ENCODE data around the gene BMX. TPM values are rescaled to one million over a fixed set of nuclear protein-coding genes. Genes with fewer than 3 reads are reported as not detected.

BMX gene
- total RNA-seq: 1.8 TPM
- long read RNA-seq, transcript BMX-202 (19 exons, 2,531 nt): major isoform, 5 of 5 reads
- long read RNA-seq, partial matches to known transcripts: 0 of 5 reads
- long read RNA-seq, other reads (novel, unspliced or antisense): 0 of 5 reads

DNA sequence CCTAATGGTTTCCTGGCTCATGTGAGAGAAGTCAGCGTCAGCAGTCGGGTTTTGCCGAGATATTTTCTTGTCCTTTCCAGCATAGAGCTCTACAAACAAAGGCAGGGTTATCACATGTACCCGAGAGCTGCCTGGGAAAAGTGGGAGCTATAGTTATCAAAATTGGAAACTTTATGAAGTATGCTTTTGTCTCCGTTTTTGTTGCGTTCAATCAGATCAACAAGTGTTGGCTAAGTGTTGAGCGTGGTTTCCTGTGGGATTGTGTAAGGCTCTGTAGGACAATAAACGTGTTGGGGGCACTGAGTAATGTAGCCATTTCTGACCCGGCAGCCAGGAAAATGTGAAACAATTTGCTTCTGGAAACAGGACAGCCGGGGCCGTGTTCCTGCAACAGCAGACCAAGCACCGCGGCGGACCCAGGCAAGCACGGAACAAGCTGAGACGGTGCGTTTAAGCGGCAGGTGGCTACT lies at the start of gene BMX:
BMX (plus strand) TSS at position 311 of the 470 bp plus-strand sequence. CDS start 7,547 bp downstream, outside the sequence.
- intact Hi-C loops (cut with DNase I): no loop called here
- DNase-seq (peak; percentile 51), ATAC-seq (ENCODE audit: poor library complexity) (no peak)

DNA sequence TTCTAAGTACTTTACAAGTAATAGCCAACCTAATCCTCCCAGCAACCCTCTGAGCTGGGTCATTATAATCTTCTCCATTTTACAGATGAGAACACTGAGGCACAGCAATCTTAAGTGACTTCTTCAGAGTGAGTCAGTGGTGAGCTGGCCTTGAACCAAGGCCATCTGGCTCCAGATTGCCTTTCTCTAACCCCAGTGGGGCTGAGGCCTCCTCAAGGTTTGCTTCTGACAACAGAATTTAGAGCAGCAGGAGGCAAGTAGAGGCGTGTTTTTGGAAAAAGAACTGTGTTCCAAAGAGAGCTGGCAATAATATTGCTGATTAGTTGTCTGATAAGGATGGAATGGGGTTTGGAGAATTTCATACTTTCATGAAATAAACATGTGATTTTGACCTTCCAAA lies 48.7 kb upstream of the BMX start:
- intact Hi-C loops (cut with DNase I): no loop called here
- DNase-seq (peak; percentile 60), ATAC-seq (ENCODE audit: poor library complexity) (peak; percentile 68)

DNA sequence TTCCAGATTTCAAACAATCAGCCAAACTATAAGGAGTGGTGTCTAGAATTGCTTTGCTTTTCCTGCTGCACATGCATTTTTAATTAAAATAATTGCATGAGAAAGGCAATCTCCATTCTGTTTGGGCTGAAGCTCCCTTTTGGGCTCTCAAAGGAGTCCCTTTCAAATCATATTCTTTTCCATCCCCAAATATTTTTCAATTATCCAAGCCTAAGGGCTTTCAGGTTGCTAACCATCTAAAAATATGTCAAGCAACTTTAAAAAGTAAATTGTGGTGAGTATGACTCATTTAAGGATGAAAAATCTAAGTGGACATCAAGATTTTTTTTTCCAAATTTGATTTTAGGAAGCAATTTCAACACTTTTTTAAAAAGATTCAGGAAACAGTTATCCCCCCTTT lies 35.9 kb upstream of the BMX start:
- no peak for ATAC-seq (ENCODE audit: poor library complexity)
- no peak for DNase-seq
- intact Hi-C loops (cut with DNase I): loop anchor here (10.0 kb wide), 2 partner anchors 110 to 170 kb away; no protein-coding TSS in a partner anchor

DNA sequence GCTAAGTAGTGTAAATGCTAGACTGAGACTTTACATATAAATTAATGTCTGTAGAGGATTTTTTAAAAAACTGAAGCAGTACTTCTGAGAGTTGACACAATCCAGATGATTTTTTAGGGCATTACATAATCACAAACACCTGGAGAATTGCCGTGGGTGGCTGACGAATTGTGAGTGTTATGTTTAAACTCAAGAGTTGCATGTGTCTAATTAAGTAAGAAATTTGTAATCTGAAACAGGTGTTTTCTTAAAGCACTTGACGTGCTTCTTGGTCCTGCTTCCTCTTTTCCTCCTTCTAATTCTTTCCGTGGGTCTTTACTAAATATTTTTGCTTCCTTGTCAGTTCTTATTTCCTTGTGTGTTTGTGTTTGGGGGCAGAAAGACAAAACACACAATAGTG lies 35.3 kb upstream of the BMX start:
- DNase-seq (no peak), ATAC-seq (ENCODE audit: poor library complexity) (peak; percentile 48)
- intact Hi-C loops (cut with DNase I): loop anchor here (10.0 kb wide), 2 partner anchors 111 to 171 kb away; no protein-coding TSS in a partner anchor

DNA sequence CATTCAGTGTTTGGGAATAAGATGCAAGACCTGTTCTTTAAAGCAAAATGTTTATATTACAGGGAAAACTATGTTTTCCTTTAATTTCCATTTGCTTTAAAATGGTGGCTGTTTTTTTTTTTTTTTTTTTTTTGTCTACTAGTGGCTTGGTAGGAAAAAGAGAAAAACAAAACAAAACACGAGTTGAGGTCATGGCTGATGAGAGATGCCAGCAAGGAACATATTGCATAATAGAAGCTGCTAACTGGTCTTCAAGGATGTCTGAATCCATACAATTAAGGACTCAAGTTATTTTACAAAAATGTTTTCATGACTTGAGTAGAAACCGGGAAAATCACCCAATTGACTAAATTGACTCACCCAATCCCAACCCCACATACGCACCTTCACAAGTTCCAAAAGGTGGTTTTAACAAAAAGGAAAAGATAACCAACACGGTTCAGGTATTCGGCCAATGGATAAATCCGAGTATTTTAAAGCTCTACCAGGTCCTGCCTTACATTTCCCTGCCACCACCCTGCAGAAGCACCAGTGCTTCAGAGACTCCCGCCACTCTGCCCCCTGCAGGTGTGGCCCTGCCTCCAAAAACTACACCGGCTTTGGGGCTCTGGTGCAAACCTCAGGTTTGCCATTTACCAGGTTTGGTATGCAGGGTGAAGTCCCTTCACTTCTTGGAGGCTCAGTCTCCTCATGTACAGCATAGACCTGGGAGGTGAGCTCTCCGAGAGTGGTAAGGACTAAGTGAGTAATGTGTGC lies 34.5 kb upstream of the BMX start:
- intact Hi-C loops (cut with DNase I): loop anchor here (10.0 kb wide), 2 partner anchors 111 to 171 kb away; no protein-coding TSS in a partner anchor
- ATAC-seq (ENCODE audit: poor library complexity) (peak; percentile 57), DNase-seq (no peak)

DNA sequence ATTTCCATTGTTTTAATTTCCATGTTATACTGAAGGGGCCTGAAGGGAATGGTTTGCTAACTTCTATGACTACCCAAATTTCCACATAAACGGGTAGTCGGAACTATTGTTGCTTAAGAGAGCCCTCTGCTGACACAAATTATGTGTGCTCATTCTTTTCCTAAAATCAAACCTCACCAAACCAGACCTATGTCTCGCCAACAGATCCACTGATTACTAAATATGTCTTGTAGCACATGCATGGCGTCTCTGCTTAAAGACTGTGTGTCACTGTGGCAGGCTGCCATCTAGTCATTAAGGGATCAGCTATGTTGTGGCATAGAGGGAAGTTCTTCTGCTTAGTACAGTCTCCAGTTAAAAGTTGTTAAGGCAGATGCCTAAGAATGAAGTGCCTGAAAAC lies 32.6 kb upstream of the BMX start:
- intact Hi-C loops (cut with DNase I): loop anchor here (10.0 kb wide), 2 partner anchors 113 to 173 kb away; no protein-coding TSS in a partner anchor
- ATAC-seq (ENCODE audit: poor library complexity) (peak; percentile 69), DNase-seq (no peak)

DNA sequence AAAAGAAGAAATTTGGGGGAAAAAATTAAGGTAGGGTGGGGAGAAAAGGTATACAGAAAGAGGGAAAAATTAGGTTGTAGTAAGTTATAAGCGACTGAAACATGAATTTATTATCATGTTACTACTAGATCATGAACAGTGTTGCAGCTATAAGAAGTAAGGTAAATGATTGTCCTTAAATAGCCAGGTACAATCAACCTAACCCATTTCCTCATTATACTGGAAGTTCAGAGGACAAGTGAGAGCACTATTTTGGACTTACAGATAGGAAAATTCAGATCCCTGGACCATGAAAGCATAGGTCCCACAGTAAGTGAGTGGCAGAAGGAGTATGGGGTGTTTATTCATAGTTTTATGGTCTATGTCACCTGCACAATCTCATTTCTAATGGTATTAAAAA lies 31.0 kb upstream of the BMX start:
- no peak for ATAC-seq (ENCODE audit: poor library complexity)
- DNase-seq: no peak
- intact Hi-C loops (cut with DNase I): loop anchor here (10.0 kb wide), 2 partner anchors 115 to 175 kb away; no protein-coding TSS in a partner anchor

DNA sequence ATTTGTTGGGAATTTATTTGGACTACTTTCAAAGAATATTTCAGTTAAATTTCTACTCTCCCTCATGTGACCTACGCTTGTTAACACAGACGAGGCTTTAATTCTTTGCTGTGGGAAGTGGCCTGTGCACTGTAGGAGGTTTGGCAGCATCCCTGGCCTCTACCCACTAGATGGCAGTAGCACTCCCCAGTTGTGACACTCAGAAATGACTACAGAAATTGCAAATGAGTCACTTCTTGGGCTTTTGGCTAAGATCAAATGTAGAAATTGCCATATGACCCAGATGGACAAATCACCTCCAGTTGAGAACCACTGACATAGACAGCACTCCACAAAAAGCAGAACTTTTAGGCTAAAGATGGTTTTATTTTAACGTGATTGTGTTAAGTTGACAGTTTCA lies 29.6 kb upstream of the BMX start:
- intact Hi-C loops (cut with DNase I): no loop called here
- ATAC-seq (ENCODE audit: poor library complexity) (peak; percentile 81), DNase-seq (peak; percentile 46)

DNA sequence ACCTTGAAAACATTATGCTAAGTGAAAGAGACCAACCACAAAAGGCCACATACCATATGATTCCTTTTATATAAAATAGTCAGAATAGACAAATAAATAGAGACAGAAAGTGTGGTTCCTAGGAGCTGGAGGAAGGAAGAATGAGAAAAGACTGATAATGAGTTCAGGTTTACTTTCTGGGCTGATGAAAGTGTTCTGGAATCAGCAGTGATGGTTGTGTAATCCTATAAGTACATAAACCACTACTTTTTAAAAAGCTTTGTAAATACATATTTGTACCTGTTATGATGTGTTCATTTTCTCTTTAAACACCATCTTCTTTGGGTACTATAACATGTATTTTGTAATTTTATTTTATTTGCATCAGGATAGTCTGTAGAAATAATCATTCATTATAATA lies 28.1 kb upstream of the BMX start:
- DNase-seq (no peak), ATAC-seq (ENCODE audit: poor library complexity) (no peak)
- intact Hi-C loops (cut with DNase I): no loop called here

DNA sequence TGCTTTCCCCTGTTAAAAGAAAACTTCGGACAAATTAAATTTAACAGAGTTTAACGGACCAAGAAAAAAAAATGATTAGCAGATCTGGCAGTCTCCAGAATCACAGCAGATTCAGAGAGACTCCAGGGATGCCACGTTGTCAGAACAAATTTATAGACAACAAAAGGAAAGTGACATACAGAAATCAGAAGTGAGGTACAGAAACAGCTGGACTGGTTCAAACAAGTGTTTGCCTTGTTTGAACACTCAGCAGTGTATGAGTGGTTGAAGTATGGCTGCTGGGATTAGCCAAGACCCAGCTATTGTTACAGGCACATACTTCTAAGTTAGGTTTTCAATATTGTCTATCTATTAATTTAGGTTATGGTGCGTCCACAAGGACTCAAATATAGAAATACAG lies 26.6 kb upstream of the BMX start:
- DNase-seq: no peak
- ATAC-seq (ENCODE audit: poor library complexity): no peak
- intact Hi-C loops (cut with DNase I): no loop called here

DNA sequence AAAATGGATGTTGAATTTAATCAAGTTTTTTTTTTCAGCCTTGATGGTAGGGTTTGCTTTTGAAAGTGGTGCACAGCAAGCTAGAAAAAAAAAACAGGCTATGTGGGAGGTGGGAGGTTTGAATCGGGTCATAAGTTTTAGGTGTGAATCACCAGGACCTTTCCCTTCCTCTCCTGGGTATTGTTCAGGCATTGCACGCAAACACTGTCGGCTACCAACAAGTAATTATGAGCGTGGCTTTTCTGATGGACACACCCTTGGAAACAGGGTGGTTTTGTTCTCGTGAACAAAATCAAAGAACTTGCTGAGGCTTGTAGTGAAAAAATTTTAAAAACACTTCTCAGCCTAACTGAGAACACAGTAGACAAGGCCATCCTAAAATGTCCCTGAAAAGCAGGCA lies 25.6 kb upstream of the BMX start:
- intact Hi-C loops (cut with DNase I): no loop called here

DNA sequence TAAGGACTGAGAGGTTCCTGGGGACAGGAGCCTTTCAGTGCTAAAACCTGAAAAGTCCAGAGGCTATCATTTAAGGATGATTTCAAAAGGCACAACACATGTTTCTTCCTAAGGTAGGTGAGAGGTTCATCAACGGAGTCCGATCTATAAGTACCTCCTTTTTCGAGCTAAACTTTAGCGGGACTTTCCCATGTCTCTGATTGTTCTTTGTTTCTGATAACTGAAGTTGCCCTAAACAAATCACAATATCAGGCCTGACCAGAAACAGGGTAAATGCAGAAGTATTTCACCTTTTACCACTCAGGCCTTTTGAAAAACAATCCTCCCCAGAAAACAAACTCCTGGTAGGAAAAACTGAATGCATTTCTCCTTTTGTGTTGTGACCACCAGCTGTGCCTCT lies 25.1 kb upstream of the BMX start:
- intact Hi-C loops (cut with DNase I): no loop called here
- DNase-seq (no peak), ATAC-seq (ENCODE audit: poor library complexity) (no peak)

More for the DNA sequence above, 25.6 kb upstream of the BMX start:
- ATAC-seq (ENCODE audit: poor library complexity) (no peak), DNase-seq (no peak)

DNA sequence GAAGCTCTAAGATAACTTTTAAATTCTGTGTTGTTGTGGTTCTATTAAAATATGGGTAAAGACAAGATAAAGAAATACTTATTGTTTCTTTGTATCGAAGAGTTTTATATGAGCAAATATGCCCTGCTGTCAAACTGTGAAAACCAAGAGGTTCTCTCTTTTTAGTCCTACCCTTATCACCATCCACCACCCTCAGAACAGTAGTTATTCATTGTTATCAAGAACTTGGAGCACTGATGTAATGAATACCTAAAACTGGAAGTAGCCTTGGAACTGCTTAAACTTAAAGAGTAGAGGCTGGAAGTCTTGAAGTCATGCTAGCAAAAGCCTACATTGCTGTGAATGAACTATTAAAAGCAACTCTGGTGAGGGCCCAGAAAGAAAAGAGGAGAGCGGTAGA lies 16.7 kb upstream of the BMX start:
- no peak for DNase-seq
- ATAC-seq (ENCODE audit: poor library complexity): no peak
- intact Hi-C loops (cut with DNase I): no loop called here

DNA sequence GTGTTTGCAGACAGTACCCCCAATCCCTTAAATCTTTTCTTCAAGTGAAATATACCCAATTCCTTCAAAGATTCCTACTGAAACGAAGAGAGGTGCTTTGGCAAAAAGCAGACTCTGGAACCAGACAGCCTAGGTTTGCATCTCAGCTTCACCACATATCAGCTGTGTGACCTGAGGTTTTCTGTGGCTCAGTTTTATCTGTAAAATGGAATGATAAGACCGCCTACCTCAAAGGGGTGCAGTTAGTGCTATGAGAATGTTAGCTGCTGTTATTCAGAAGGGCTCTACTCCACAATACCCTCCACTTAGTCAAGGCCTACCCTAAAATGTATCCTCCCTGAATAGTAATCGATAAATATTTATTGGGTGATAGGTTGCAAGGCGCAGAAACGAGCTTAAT lies 8.1 kb upstream of the BMX start:
- intact Hi-C loops (cut with DNase I): loop anchor here (10.0 kb wide), 1 partner anchor 72 kb away; no protein-coding TSS in a partner anchor
- peak; percentile 13 for ATAC-seq (ENCODE audit: poor library complexity)
- no peak for DNase-seq

DNA sequence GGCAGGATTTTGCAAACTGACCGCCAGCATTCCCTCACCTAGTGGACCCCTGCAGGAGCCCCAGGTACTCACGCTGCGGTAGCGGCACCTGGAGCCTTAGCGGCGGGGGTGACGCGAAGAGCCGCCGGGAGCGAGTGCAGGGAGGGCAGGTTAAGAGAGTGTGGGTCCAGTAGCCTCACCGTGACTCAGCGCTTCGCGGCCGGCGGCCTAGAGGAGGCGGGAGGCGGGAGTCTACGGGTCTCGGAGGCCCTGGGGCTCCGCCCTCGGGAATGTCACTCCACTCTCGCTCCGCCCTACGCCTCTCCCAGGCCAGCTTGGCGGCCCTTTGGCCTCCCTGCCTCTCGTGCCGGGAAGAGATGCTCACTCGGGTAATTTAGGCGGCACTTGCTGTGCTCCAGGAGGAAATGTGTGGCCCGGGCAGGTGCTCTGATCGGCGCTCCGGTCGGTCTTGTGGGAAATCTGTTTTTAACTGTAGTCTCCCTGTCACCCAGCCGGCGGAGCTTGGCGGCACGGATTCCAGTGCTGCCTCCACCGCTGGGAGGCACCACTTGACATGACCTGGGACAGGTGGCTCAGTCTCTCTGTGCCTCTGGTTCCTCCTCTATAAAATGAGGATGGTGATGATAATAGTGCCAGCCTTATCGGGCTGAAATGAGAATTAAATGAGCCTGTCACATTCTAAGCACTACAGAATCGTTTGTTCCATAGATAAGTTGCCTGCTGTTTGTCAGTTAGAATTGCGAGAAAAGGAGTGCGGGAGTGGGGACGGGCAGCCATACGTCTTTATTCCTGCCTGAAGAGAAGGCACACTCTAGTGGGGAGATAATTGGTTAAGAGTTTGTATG lies 7.3 kb upstream of the BMX start, which contains the start of gene PIR:
PIR (minus strand) TSS at position 216 of the 845 bp plus-strand sequence. CDS start 2,076 bp downstream, outside the sequence.
- intact Hi-C loops (cut with DNase I): loop anchor here (10.0 kb wide), 1 partner anchor 71 kb away; no protein-coding TSS in a partner anchor
- ATAC-seq (ENCODE audit: poor library complexity) (peak; percentile 99), DNase-seq (peak; percentile 91)

DNA sequence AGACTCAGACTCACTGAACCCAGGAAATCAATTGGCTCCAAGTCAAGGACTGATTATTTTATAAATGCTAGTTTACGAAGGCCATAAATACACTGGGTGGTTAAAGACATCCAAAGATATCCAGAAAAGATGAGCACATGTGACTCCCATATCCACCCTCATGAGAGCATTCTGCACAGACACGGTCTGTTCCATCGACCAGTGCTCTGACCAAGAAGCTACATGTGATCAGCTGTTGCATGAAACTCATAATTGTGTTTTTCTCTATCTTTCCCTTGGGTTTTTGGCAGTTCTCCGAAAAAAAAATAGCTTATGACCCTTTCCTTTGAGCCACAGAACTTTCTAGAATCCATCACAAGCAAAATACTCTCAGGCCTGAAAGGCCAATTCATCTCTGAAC lies 4.8 kb upstream of the BMX start:
- ATAC-seq (ENCODE audit: poor library complexity): no peak
- intact Hi-C loops (cut with DNase I): loop anchor here (10.0 kb wide), 1 partner anchor 69 kb away; no protein-coding TSS in a partner anchor
- DNase-seq: no peak

DNA sequence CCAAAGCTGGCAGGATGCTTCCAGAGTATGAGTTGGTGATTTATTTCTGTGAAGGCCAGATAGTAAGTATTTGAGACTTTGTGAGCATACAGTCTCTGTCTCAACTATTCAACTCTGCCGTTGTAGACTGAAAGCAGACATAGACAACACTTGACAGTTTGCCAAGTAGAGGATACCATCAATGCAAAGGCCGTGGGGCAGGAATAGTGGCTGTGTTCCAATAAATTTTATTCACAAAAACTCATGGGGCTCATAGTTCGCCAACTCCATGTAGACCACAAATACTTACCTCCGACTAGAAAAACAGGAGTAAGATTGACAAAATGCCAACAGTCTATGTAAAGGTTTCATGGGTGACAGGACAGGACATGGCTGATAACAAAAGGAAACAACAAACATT lies 3.8 kb upstream of the BMX start:
- DNase-seq: no peak
- intact Hi-C loops (cut with DNase I): loop anchor here (10.0 kb wide), 1 partner anchor 68 kb away; no protein-coding TSS in a partner anchor
- ATAC-seq (ENCODE audit: poor library complexity): no peak

DNA sequence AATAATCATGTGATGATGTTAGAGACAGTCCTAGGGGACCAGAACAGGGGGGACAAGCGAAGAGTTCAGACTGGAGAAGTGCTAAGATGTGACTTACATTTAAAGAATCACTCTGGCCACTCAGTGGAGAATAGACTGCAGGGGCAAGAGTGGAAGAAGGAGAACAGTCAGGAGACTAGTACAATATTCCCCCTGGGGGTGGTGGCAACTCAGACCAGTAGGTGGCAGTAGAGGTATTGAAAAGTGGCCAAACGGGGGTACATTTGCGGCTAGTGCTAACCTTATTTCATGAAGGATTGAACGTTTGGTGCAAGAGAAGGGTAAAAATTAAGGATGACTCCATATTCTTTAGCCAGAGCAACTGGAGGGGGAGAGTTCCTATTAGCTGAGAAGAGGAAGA lies 2.7 kb upstream of the BMX start:
- intact Hi-C loops (cut with DNase I): loop anchor here (10.0 kb wide), 1 partner anchor 67 kb away; no protein-coding TSS in a partner anchor
- ATAC-seq (ENCODE audit: poor library complexity): peak; percentile 19
- peak; percentile 40 for DNase-seq

DNA sequence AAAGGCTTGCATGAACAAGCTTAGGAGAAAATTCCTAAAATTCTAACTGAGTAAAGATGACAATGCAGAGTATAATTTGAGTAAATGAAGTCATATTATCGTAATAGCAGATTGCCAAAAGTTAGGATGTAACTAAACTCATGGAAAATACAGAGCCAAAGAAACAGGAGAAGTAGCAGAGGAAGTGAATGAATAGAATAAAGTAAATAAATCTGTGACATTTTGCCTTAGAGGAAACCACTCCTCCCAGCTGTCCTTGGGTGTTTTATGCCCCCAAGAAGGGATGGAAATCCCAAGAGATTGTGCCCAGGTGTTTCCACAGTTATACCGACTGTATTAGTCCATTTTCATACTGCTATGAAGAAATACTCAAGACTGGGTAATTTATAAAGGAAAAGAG lies 1.9 kb upstream of the BMX start:
- DNase-seq (no peak), ATAC-seq (ENCODE audit: poor library complexity) (no peak)
- intact Hi-C loops (cut with DNase I): loop anchor here (10.0 kb wide), 1 partner anchor 66 kb away; no protein-coding TSS in a partner anchor
